Epithelial cell of prostate (primary cell): ENCODE results near the gene AAK1.
"Not testable (repeated sequence)": the region's sequence is repeated elsewhere in the genome, so short reads cannot be mapped to it uniquely, and the experiment has no call there.

Source experiments
- DNase-seq: peaks from one replicate; pipeline ENCODE4 v3.0.0-alpha.2; 2011; ENCODE audit warnings: low read depth, low spot score
- H3K27ac ChIP-seq: fragments of 450-650 bp; 2 replicates; pipeline ENCODE4 v1.5.1; 2017; ENCODE audit warnings: mild to moderate bottlenecking

The AAK1 gene

DNA sequence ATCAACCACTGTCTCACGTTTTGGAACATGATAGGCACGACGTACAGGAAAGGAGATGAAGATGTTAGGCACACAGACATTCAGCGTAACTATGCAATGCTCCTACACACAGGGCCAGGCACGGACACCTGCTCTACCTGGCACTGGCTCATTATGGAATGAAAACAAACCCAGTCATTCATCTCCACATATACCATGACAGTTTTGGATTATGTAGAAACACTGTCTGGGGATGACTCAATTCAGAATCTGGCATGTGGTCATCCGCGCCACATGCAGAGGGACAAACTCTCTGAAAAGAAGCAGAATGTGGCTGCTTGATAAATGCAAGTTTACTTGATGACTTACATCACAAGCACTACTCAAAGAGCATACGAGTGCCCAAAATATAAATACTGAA, 176.8 kb downstream of the AAK1 start:
- no peak overlapping the region for H3K27ac ChIP-seq
- no peak for DNase-seq

GRCh38 chr2:69465513-69466456, 177.8 kb downstream of the AAK1 start:
- no peak for DNase-seq
- H3K27ac ChIP-seq, result peak overlapping the region; percentile 74

GRCh38 chr2:69464575-69464974, 179.0 kb downstream of the AAK1 start:
- peak overlapping the region; percentile 74 for H3K27ac ChIP-seq
- DNase-seq, result peak; percentile 98

GRCh38 chr2:69462780-69463179, 180.8 kb downstream of the AAK1 start:
- H3K27ac ChIP-seq, result no peak overlapping the region
- no peak for DNase-seq

DNA sequence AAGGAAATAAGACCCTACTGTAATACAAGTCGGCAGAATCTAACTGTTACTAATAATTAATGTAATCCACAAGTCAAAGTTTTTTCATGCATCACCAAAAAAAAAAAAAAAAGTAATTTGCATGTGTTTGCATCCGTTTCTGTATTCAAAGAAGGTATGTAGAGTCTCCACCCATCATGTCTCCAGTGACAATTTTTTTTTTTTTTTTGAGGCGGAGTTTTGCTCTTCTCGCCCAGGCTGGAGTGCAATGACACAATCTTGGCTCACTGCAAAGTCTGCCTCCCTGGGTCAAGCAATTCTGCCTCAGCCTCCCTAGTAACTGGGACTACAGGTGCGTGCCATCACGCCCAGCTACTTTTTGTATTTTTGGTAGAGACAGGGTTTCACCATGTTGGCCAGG, 182.1 kb downstream of the AAK1 start:
- DNase-seq, result no peak
- H3K27ac ChIP-seq, result no peak overlapping the region

GRCh38 chr2:69459936-69460335, 183.6 kb downstream of the AAK1 start:
- no peak overlapping the region for H3K27ac ChIP-seq
- no peak for DNase-seq

DNA sequence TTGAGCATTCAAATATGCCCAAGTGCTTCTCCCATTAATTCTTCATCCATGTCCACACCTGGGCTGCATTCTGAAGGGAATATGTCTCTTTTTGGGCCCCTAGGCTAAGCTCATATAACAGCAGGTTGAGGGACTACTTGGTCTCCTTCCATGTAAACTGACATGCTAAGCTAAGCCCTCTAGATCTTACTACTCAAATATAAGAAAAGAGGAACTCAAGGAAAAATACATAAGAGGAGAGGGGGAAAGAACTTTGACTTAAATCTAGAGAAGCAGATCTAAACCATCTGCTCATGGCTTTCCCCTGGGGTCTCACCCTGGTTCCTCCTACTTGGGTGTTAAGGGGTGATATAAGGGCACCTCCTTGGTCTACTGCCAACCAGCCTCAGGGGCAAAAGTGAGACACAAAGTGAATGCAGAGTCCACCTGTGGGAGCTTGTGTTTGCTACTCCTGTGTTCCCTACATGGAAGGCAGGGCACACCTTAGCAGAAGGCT, 186.5 kb downstream of the AAK1 start:
- H3K27ac ChIP-seq, result no peak overlapping the region
- no peak for DNase-seq

- no peak overlapping the region for H3K27ac ChIP-seq
- no peak for DNase-seq
Observed at GRCh38 chr2:69456154-69456553, 187.4 kb downstream of the AAK1 start.

DNA sequence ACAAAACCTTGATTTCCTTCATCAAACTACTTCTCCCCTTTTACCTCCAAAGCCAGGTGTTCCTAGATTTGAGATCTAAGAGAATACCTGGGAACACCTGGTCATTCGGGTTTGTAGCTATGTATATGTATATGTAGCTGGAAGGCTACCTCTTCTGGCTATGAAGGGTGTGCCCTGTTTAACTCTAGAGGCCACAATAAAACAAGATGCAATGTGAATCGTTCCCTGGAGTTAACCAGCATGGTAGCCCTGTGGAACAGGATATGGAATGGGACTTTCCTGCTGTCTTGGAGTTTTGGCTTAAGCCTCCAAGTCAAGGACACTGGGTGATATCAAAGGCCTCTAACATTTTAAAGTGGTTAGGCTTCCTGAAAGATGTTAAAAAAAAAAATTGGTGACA, 188.6 kb downstream of the AAK1 start:
- no peak overlapping the region for H3K27ac ChIP-seq
- no peak for DNase-seq

GRCh38 chr2:69453475-69454129, 189.9 kb downstream of the AAK1 start:
- no peak overlapping the region for H3K27ac ChIP-seq
- no peak for DNase-seq

- H3K27ac ChIP-seq, result no peak overlapping the region
- DNase-seq, result no peak
Observed at GRCh38 chr2:69452687-69453086, 190.9 kb downstream of the AAK1 start.

GRCh38 chr2:69450735-69451416, 192.7 kb downstream of the AAK1 start:
- DNase-seq, result no peak
- H3K27ac ChIP-seq, result no peak overlapping the region

DNA sequence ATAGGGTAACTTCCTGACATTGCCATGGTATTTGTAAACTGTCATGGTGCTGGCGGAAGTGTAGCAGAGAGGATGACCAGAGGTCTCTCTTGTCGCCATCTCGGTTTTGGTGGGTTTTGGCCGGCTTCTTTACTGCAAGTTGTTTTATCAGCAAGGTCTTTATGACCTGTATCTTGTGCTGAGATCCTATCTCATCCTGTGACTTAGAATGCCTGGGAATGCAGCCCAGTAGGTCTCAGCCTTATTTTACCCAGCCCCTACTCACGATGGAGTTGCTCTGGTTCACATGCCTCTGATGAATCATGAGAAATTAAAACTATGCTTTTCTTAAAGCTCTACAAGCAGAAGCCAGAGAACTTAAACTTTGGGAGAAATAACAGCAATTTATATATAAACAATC, 193.6 kb downstream of the AAK1 start:
- no peak overlapping the region for H3K27ac ChIP-seq
- DNase-seq, result no peak

GRCh38 chr2:69443673-69444072, 199.9 kb downstream of the AAK1 start:
- not testable (repeated sequence) for DNase-seq, H3K27ac ChIP-seq

- not testable (repeated sequence) for DNase-seq, H3K27ac ChIP-seq
Observed at GRCh38 chr2:69439499-69439898, 204.0 kb downstream of the AAK1 start.

DNA sequence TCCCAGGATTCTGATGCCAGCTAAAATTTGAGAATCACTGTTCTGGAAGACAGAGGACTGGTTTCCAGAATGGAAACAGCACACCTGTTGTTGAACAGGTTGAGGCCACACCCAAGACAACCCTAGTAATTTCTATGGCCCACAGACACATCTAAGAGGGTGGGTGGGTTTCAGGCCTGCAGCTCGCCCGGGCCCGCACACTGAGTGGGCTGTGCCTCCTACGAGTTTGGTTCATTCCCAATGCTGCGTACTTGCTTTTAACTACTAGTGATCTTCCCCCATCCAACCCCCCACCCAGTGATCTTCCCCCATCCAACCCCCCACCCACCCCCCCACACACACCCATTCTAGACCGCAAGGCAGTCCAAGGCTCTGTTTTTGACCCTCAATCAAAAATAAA, 205.0 kb downstream of the AAK1 start:
- DNase-seq, result no peak
- peak overlapping the region; percentile 87 for H3K27ac ChIP-seq

- DNase-seq, result no peak
- peak overlapping the region; percentile 87 for H3K27ac ChIP-seq
Observed at GRCh38 chr2:69437751-69438154, 205.8 kb downstream of the AAK1 start.

- H3K27ac ChIP-seq, result peak within 1 kb of the TSS; percentile 87
Observed at GRCh38 chr2:69436938-69437750, 206.4 kb downstream of the AAK1 start, which contains the start of gene NFU1. Gene NFU1, minus strand, starts transcription at chr2:69437435. Its CDS starts 13 bp downstream, at chr2:69437422.

GRCh38 chr2:69436596-69436937, 207.0 kb downstream of the AAK1 start:
- no peak for DNase-seq
- H3K27ac ChIP-seq, result peak overlapping the region; percentile 87

More at GRCh38 chr2:69436938-69437750, 206.4 kb downstream of the AAK1 start, which contains the start of gene NFU1:
- peak; percentile 48 for DNase-seq

GRCh38 chr2:69434753-69435152, 208.8 kb downstream of the AAK1 start:
- no peak overlapping the region for H3K27ac ChIP-seq
- DNase-seq, result no peak
